Neural progenitor cell (in vitro differentiated cells): ENCODE results near the gene WASL. TPM values are rescaled to one million over a fixed set of nuclear protein-coding genes. Genes with fewer than 3 reads are reported as not detected.

ENCODE experiments used
- DNase-seq: peaks from one replicate; pipeline ENCODE4 v3.0.0-alpha.2; 2016; ENCODE audit warnings: low spot score
- H2AFZ ChIP-seq: fragments of 200-600 bp; sonication (generic); replicated peaks from 2 replicates; pipeline ENCODE4 v1.6.1; 2016; ENCODE audit warnings: antibody characterized with exemption
- H3F3A ChIP-seq: fragments of 200-600 bp; sonication (generic); 2 replicates; pipeline ENCODE4 v1.6.1; 2016; ENCODE audit warnings: antibody characterized with exemption, low read depth
- H3K27ac ChIP-seq: fragments of 200-600 bp; sonication (generic); 2 replicates; pipeline ENCODE4 v1.5.1; 2016; ENCODE audit warnings: mild to moderate bottlenecking
- H3K27me3 ChIP-seq: fragments of 200-600 bp; sonication (generic); 2 replicates; pipeline ENCODE4 v1.6.1; 2016; ENCODE audit warnings: mild to moderate bottlenecking, moderate library complexity
- H3K36me3 ChIP-seq: fragments of 200-600 bp; sonication (generic); 2 replicates; pipeline ENCODE4 v1.5.1; 2016
- H3K4me1 ChIP-seq: fragments of 200-600 bp; sonication (generic); 2 replicates; pipeline ENCODE4 v1.6.1; 2016; ENCODE audit warnings: mixed run types
- H3K4me2 ChIP-seq: fragments of 200-600 bp; sonication (generic); 2 replicates; pipeline ENCODE4 v1.6.1; 2016
- H3K4me3 ChIP-seq: fragments of 200-600 bp; sonication (generic); 2 replicates; pipeline ENCODE4 v1.5.1; 2016
- H3K79me2 ChIP-seq: fragments of 200-600 bp; sonication (generic); 2 replicates; pipeline ENCODE4 v1.6.1; 2016; ENCODE audit warnings: low read depth
- H3K9ac ChIP-seq: fragments of 200-600 bp; sonication (generic); 2 replicates; pipeline ENCODE4 v1.6.1; 2016
- H3K9me3 ChIP-seq: fragments of 200-600 bp; sonication (generic); 2 replicates; pipeline ENCODE4 v1.5.1; 2016; ENCODE audit warnings: low read depth
- H4K20me1 ChIP-seq: fragments of 200-600 bp; sonication (generic); 2 replicates; pipeline ENCODE4 v1.6.1; 2016; ENCODE audit warnings: low read depth
- H3K27ac Mint-ChIP-seq: 3 replicates; pipeline ENCODE4 v1.8.0; 2021; ENCODE audit warnings: mixed read lengths
- H3K27me3 Mint-ChIP-seq: 2 replicates; pipeline ENCODE4 v1.8.0; 2022; ENCODE audit warnings: low read depth, mild to moderate bottlenecking, inconsistent platforms, moderate library complexity, mixed read lengths; ENCODE audit not compliant: insufficient read depth
- H3K36me3 Mint-ChIP-seq: 3 replicates; pipeline ENCODE4 v1.8.0; 2021; ENCODE audit warnings: mixed read lengths
- H3K4me1 Mint-ChIP-seq: 3 replicates; pipeline ENCODE4 v1.8.0; 2021; ENCODE audit warnings: mixed read lengths
- H3K4me3 Mint-ChIP-seq: 3 replicates; pipeline ENCODE4 v1.8.0; 2021; ENCODE audit warnings: mild to moderate bottlenecking, moderate library complexity, mixed read lengths
- H3K9me3 Mint-ChIP-seq: 3 replicates; pipeline ENCODE4 v1.8.0; 2020; ENCODE audit warnings: mixed read lengths
- CTCF ChIP-seq: fragments of 200-600 bp; sonication (generic); IDR thresholded peaks from 2 replicates; pipeline ENCODE4 v1.5.1; 2017; ENCODE audit warnings: antibody characterized with exemption, mild to moderate bottlenecking
- EZH2 ChIP-seq: fragments of 200-600 bp; sonication (generic); IDR thresholded peaks from 2 replicates; pipeline ENCODE4 v1.6.1; 2017; ENCODE audit warnings: antibody characterized with exemption, mild to moderate bottlenecking, moderate library complexity
- EZH2phosphoT487 ChIP-seq: fragments of 200-600 bp; sonication (generic); IDR thresholded peaks from 2 replicates; pipeline ENCODE4 v1.6.1; 2017; ENCODE audit warnings: antibody characterized with exemption
- total RNA-seq: library from RNA; depleted of rRNA; stranded (reverse); fragments of >200 nt; gene quantifications from 2 replicates; pipeline ENCODE4 v1.2.3, GENCODE V29; 2015; ENCODE audit warnings: low replicate concordance

Gene WASL
- total RNA-seq, 1 donor from 2014 or later = 30.4 TPM

- Histone ChIP-seq H3K9ac (no peak overlapping the region), H4K20me1 (peaks cover 48% of the 10 kb centered on the region)
- no peak overlapping the region for H3K27ac Mint-ChIP-seq
Observed at GRCh38 chr7:123711832-123712293, 36.9 kb downstream of the WASL start.

GRCh38 chr7:123710683-123711082, 38.1 kb downstream of the WASL start:
- Histone ChIP-seq H3K27me3 (no peaks in the 10 kb centered on the region), H3K36me3 (peaks cover 7% of the 10 kb centered on the region), H4K20me1 (peaks cover 41% of the 10 kb centered on the region), H3K9me3 (no peaks in the 10 kb centered on the region), H3K4me1 (peaks cover 6% of the 10 kb centered on the region), H3K4me3 (no peak overlapping the region), H3K79me2 (peaks cover 61% of the 10 kb centered on the region), H3K9ac (no peak overlapping the region), H3F3A (peaks cover 12% of the 10 kb centered on the region), H2AFZ (no peak overlapping the region), H3K4me2 (no peak overlapping the region), H3K27ac (no peak overlapping the region)
- no peak overlapping the region for H3K4me3 Mint-ChIP-seq
- TF ChIP-seq EZH2phosphoT487 (no peak), EZH2 (no peak), CTCF (no peak)
- H3K36me3 Mint-ChIP-seq = peaks cover 13% of the 10 kb centered on the region
- peaks cover 22% of the 10 kb centered on the region for H3K4me1 Mint-ChIP-seq
- H3K27me3 Mint-ChIP-seq = no peaks in the 10 kb centered on the region
- DNase-seq = no peak
- no peaks in the 10 kb centered on the region for H3K9me3 Mint-ChIP-seq
- no peak overlapping the region for H3K27ac Mint-ChIP-seq

More at GRCh38 chr7:123711832-123712293, 36.9 kb downstream of the WASL start:
- Mint-ChIP-seq H3K9me3 (no peaks in the 10 kb centered on the region), H3K4me1 (peaks cover 22% of the 10 kb centered on the region), H3K4me3 (no peak overlapping the region), H3K36me3 (peaks cover 8% of the 10 kb centered on the region), H3K27me3 (no peaks in the 10 kb centered on the region)
- DNase-seq = no peak
- Histone ChIP-seq H3F3A (peaks cover 4% of the 10 kb centered on the region), H3K9me3 (no peaks in the 10 kb centered on the region), H3K4me1 (peaks cover 6% of the 10 kb centered on the region), H2AFZ (no peak overlapping the region), H3K27ac (no peak overlapping the region), H3K79me2 (peaks cover 71% of the 10 kb centered on the region), H3K4me3 (no peak overlapping the region), H3K27me3 (no peaks in the 10 kb centered on the region), H3K36me3 (no peaks in the 10 kb centered on the region), H3K4me2 (no peak overlapping the region)
- TF ChIP-seq CTCF (no peak), EZH2 (no peak), EZH2phosphoT487 (no peak)

GRCh38 chr7:123709525-123709924, 39.3 kb downstream of the WASL start:
- no peaks in the 10 kb centered on the region for H3K27me3 ChIP-seq
- peaks cover 46% of the 10 kb centered on the region for H4K20me1 ChIP-seq
- H3K27ac Mint-ChIP-seq = no peak overlapping the region
- H3K4me3 Mint-ChIP-seq = no peak overlapping the region
- H3K9ac ChIP-seq = no peak overlapping the region
- DNase-seq = no peak
- no peak overlapping the region for H3K27ac ChIP-seq
- H3K79me2 ChIP-seq = peaks cover 50% of the 10 kb centered on the region
- H3K27me3 Mint-ChIP-seq = no peaks in the 10 kb centered on the region
- peaks cover 10% of the 10 kb centered on the region for H3K36me3 ChIP-seq
- no peak overlapping the region for H2AFZ ChIP-seq
- H3K9me3 ChIP-seq = no peaks in the 10 kb centered on the region
- TF ChIP-seq EZH2 (no peak), EZH2phosphoT487 (no peak), CTCF (no peak)
- H3K9me3 Mint-ChIP-seq = no peaks in the 10 kb centered on the region
- no peak overlapping the region for H3K4me3 ChIP-seq
- H3F3A ChIP-seq = peaks cover 23% of the 10 kb centered on the region
- H3K4me1 Mint-ChIP-seq = peaks cover 22% of the 10 kb centered on the region
- peaks cover 6% of the 10 kb centered on the region for H3K4me1 ChIP-seq
- H3K36me3 Mint-ChIP-seq = peaks cover 17% of the 10 kb centered on the region
- no peak overlapping the region for H3K4me2 ChIP-seq
